Peyer's patch (tissue), 4 donors: ENCODE measurements around the gene ZNF554.

Experiments used
- CTCF ChIP-seq, 6 experiments: fragments of 450-650 bp in 4 of 6; fragments of 200-600 bp in 2 of 6; sonication (generic) in 1 of 6; IDR thresholded peaks; one replicate each; pipeline ENCODE4 v1.5.1; 2017 to 2019; ENCODE audit warnings: antibody characterized with exemption in 6 of 6, mild to moderate bottlenecking in 3 of 6, moderate library complexity in 1 of 6
- POLR2A ChIP-seq, 2 donors: fragments of 450-650 bp; IDR thresholded peaks; one replicate each; pipeline ENCODE4 v1.5.1; 2017; ENCODE audit warnings: antibody characterized with exemption in 2 of 2, mild to moderate bottlenecking in 2 of 2, moderate library complexity in 2 of 2

GRCh38 chr19:2820112-2820702 is 539 bp downstream of the ZNF554 start:
- no peak for TF ChIP-seq POLR2A (IDR thresholded peaks at IDR 0.05)
- TF ChIP-seq CTCF (IDR thresholded peaks at IDR 0.05), result no peak
